ENCODE measurements around the gene FUCA1.

The FUCA1 gene

DNA sequence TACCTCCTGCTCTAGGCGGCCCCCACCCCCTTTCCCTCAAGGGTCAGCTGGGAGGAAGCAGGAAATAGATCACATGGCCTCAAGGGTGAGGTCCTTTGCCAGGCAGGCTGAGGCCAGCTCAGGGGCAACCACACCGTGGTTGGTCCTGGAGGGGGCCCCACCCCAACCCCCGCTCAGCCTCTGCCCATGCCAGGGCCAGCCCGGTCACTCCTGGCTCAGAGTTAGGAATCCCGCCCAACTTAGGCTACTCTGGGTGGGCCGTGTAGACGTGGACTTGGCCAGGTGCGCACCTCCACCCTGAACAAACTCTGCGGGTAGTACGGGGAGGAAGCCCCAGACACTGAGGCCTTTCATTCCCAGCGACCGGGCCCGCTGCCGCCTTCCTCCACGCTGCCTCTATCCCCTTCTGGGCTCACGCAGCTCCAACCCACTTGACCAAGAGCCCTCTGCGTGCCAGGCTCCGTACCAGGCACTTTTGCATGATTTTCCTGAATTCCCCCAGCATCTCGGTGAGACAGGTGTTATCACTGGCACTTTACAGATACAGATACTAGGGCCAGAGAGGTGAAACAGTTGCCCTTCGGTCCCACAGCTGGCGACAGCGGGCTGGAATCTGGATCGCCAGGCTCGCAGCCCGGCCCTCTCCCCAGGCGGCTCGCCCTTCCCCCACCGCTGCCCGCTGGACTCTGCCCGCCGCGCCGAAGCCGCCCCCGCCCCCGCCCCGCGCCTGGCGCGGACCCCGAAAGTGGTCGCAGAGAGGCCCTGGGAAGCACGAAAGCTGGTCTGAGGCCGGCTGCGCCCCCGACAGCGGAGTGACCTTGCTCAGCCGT is 68.3 kb downstream of the FUCA1 start:
- peak; percentile 78 for DNase-seq

DNA sequence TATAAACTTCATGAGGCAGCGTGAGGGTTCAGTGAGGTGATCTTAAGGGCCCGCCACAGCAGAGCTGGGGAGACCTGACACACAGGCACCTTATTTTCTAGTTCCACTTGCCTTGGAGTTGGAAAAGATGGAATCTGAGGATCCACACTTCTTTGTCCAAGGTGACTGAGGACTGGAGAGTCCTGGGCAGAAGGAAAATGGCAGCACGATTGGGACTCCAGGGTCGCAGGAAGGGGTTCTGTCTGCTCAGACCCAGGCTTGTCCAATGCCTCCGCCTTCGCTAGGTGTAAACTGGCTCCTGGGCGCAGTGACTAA is 68.9 kb downstream of the FUCA1 start:
- DNase-seq, result no peak

GRCh38 chr1:23798662-23799142 is 69.4 kb downstream of the FUCA1 start:
- no peak for DNase-seq

DNA sequence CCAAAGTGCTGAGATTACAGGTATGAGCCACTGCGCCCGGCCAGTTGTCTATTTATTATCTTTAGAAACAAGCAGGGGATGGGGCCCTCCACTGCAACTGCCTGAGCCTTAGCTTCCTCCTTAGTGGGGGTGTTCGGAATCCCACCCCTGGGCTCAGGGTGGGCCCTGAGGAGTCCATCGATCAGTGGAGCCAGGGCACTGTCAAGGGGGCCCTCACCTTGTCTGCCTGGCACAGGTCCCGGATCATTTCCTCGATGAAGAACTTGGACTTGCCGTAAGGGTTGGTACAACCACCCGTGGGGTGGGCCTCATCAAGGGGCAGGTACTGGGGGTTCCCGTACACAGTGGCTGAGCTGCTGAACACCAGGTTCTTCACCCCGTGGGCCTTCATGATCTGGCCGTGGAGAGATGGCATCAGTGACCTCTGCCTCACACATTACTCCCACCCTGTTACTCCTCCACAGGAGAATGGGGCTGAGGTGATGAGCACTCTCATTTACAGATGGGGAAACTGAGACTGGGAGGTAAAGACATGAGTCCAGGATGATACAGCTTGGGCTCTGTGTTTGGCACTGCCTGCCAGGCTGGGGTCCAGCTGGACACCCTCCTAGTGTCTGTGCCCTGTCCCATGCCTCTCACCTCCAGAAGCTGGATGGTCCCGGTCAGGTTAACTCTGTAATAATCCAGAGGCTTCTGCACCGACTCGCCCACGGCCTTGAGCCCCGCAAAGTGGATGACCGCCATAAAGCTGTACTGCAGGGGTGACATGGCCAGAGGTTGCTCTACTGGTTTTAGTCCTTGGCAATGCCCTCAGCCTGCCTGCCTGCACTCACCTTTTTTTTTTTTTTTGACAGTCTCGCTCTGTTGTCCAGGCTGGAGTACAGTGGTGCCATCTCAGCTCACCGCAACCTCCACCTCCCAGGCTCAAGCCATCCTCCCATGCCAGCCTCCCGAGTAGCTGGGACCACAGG is 70.3 kb downstream of the FUCA1 start:
- DNase-seq, result no peak

GRCh38 chr1:23796466-23797271 is 71.4 kb downstream of the FUCA1 start:
- no peak for DNase-seq

DNA sequence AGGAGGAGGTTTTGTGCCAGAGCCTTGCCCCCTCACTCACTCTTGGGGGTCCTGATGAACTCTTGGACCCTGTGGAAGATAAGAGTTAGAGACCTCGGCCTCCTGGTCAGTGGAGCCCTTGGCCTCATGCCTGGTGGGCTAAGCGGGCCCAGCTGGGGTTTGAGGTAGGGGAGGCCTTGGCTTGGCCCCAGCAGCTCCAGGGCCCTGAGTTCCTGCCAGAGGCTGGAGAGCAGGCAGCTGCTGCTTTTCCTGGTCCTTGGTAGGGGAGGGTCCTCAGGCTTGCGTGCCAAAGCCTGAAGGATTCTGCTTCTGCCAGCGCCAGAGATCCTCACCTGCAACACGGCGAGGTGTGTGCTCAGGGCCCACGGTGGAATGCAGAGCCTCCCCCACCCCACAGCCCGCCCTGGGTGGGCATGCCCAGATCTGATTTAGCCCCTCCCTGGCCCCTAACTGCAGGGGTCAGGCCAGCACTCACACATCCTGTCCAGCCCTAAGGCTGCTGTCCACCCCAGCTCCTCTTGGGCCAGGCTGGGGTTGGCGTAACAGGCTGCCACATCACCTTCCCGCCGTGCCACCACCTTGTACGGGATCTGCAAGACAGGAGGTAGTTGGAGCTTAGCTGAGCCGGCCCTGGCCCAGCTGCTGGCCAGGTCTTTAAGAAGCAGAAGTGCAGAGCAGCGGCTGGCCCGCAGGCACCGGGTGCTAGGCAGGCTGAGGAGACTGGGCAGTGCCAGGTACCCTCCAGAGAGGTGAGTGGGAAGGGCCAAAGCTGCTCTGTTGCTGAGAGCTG is 72.2 kb downstream of the FUCA1 start:
- no peak for DNase-seq

All from right forelimb (tissue), 1 donor.